GM12801 (cell line): ENCODE measurements around the gene HYAL2.

Experiments
- TF ChIP-seq, protein P1 (sequence below): IDR thresholded peaks from one replicate; pipeline ENCODE4 v1.5.1; 2011; ENCODE audit warnings: control low read depth; ENCODE audit not compliant: insufficient read length; ENCODE audit errors: extremely low read depth

The HYAL2 gene

GRCh38 chr3:50347187-50347813, 24.8 kb upstream of the HYAL2 start:
- TF ChIP-seq, protein P1, sequence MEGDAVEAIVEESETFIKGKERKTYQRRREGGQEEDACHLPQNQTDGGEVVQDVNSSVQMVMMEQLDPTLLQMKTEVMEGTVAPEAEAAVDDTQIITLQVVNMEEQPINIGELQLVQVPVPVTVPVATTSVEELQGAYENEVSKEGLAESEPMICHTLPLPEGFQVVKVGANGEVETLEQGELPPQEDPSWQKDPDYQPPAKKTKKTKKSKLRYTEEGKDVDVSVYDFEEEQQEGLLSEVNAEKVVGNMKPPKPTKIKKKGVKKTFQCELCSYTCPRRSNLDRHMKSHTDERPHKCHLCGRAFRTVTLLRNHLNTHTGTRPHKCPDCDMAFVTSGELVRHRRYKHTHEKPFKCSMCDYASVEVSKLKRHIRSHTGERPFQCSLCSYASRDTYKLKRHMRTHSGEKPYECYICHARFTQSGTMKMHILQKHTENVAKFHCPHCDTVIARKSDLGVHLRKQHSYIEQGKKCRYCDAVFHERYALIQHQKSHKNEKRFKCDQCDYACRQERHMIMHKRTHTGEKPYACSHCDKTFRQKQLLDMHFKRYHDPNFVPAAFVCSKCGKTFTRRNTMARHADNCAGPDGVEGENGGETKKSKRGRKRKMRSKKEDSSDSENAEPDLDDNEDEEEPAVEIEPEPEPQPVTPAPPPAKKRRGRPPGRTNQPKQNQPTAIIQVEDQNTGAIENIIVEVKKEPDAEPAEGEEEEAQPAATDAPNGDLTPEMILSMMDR: no peak

- TF ChIP-seq, protein P1: no peak
These were observed 23.2 kb upstream of the HYAL2 start, which contains the start of gene ZMYND10 for GRCh38 chr3:50345586-50346234. TSS of gene ZMYND10 (minus strand) at chr3:50345732. CDS start at chr3:50345579, 153 bp downstream.

GRCh38 chr3:50345008-50345407, 22.5 kb upstream of the HYAL2 start:
- TF ChIP-seq, protein P1: no peak

DNA sequence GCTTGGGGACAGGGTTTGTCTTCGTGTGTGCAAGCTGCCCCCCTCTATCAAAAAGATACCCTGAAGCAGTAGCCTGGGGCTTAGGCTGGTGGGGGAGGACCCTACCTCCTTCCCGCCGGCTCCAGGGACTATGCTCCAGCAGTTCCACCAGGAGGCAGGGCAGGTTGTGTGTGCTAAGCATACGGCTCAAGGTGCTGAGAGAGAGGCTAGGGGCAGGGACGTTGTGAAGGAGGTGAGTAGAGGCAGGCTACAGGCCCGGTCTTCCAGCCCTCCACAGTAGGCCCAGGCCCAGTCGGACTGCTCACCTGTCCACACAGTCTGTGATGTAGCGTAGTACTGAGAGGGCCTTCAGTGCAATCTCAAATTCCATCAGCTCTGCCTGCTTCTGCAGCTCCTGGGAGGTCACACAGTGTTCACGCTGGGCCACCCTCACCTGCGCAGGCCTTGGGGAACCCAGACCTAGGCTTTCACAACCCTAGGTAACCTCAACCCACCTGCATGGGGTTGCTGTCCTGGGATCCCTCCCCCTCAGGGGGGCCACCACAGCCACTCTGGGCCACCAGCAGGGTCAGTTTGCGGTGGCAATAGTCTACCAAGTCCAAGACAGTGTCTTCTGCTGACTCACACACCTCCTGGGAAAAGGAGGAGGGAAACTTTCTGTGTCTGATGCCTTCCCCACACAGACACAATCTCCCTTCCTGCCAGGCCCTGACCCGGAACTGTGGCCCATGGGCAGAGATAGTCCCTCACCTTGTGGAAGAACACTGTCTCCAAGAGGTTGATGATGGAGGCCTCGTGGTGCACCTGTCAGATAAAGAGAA, 20.5 kb upstream of the HYAL2 start:
- TF ChIP-seq, protein P1: no peak

DNA sequence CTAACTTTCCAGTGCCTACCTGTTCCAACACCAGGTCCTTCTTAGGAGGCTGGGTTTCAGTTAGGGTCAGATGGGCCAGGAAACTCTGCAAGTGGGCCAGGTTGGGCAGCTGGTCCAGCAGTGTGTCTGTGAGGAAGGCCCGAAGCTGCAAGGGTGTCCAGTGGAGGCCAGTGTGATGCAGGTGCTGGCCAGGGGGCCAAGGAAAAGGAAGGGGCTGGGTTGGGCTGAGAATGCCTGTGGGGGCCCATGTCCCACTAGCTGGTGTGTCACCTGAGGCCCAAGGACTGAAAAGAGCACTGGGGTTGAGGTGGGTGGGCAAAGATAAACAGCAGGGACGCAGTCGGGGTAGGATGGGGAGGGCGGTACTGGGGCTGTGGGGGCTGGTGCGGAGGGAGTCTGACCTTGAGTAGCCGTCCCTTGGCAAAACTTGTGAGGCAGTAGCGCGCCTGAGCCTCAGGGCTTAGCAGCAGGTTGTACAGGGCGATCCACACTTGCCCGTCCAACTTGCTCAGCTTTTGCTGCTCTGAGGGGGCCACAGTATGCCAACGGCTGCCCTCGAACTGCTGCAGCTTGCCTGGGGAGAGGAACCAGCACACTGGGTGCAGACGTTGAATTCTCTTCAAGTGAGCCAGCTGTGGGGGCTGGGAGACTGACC, 19.6 kb upstream of the HYAL2 start:
- TF ChIP-seq, protein P1: no peak

- TF ChIP-seq, protein P1: no peak
These were observed 19.0 kb upstream of the HYAL2 start for GRCh38 chr3:50341537-50341936.
